GM23248 (cell line): ENCODE data around the gene MGST3.

Experiments
- EZH2 ChIP-seq: fragments of 200-600 bp; sonication (generic); IDR thresholded peaks from 2 replicates; pipeline ENCODE4 v1.6.1; 2018; ENCODE audit warnings: antibody characterized with exemption, mild to moderate bottlenecking; ENCODE audit not compliant: insufficient read depth, poor library complexity, severe bottlenecking
- EZH2phosphoT487 ChIP-seq: fragments of 200-600 bp; sonication (generic); IDR thresholded peaks from 2 replicates; pipeline ENCODE4 v1.6.1; 2018; ENCODE audit warnings: antibody characterized with exemption, moderate library complexity, mild to moderate bottlenecking, low read depth; ENCODE audit not compliant: insufficient read depth

DNA sequence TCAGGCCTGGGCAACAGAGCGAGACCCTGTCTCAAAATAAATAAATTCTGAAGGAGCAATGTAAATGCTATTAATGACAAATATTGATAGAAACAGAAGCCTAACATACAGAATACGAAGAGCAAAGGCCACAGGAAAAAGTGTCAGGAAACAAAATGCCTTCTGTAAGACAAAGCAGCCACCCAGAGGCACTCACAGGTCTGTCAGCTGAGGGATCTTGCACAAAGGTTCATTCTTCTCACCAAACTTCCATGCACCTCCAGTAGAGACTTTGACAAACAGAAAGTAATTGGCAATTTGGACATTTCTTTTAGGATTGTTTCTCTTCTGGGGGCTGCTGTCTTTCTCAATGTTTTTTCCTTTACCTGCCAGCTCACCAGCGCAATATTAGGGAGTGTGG lies 68.5 kb downstream of the MGST3 start:
- no peak for TF ChIP-seq EZH2
- no peak for TF ChIP-seq EZH2phosphoT487
